Thyroid gland (tissue), 4 donors: ENCODE results near the gene RXFP4. TPM values are rescaled to one million over a fixed set of nuclear protein-coding genes. Genes with fewer than 3 reads are reported as not detected.

ENCODE experiments used
- DNase-seq, 2 donors: peaks; one replicate each; pipeline ENCODE4 v3.0.0-alpha.2; 2019
- H3K27ac ChIP-seq, 3 donors: fragments of 200-600 bp; sonication (generic); 1 replicate in 2 of 3; 2 replicates in 1 of 3; pipeline ENCODE4 v1.5.1; 2016 to 2019; ENCODE audit warnings: mild to moderate bottlenecking in 1 of 3, moderate library complexity in 1 of 3
- H3K27me3 ChIP-seq: fragments of 200-600 bp; sonication (generic); one replicate; pipeline ENCODE4 v1.5.1; 2019
- H3K36me3 ChIP-seq, 2 donors: fragments of 200-600 bp; sonication (generic); one replicate each; pipeline ENCODE4 v1.5.1; 2016 to 2019
- H3K4me1 ChIP-seq, 2 donors: fragments of 200-600 bp; sonication (generic); one replicate each; pipeline ENCODE4 v1.5.1; 2017 to 2019
- H3K4me3 ChIP-seq, 3 donors: fragments of 200-600 bp; sonication (generic); replicated peaks in 1 of 3; 1 replicate in 2 of 3; 2 replicates in 1 of 3; pipeline ENCODE4 v1.5.1; 2016; ENCODE audit warnings: mild to moderate bottlenecking in 1 of 3
- H3K9me3 ChIP-seq: fragments of 200-600 bp; sonication (generic); one replicate; pipeline ENCODE4 v1.5.1; 2017
- CTCF ChIP-seq, 6 experiments: fragments of 200-600 bp in 3 of 6; fragments of 450-650 bp in 3 of 6; sonication (generic) in 3 of 6; IDR thresholded peaks; one replicate each; pipeline ENCODE4 v1.5.1; 2016 to 2019; ENCODE audit warnings: antibody characterized with exemption in 6 of 6, mild to moderate bottlenecking in 2 of 6, inconsistent platforms in 1 of 6, moderate library complexity in 1 of 6
- POLR2A ChIP-seq, 2 donors: fragments of 450-650 bp; IDR thresholded peaks; one replicate each; pipeline ENCODE4 v1.6.1; 2017; ENCODE audit warnings: antibody characterized with exemption in 2 of 2, mild to moderate bottlenecking in 2 of 2, moderate library complexity in 1 of 2
- WGBS, 2 donors: methylation state at CpG; one replicate each; pipeline ENCODE4 v1.1.5; 2017; 5-methylcytosine and 5-hydroxymethylcytosine counted together
- intact Hi-C: fragments of 100-400 bp; cut with DNase I; formaldehyde crosslinking; loops from one replicate; pipeline ENCODE4 v1.15.1; 2023
- total RNA-seq, 4 donors: library from RNA; depleted of rRNA; stranded (reverse); fragments of >200 nt; gene quantifications; one replicate each; pipeline ENCODE4 v1.2.3, GENCODE V29; 2016

Gene RXFP4
- total RNA-seq, 4 donors from 2014 or later, result not detected

DNA sequence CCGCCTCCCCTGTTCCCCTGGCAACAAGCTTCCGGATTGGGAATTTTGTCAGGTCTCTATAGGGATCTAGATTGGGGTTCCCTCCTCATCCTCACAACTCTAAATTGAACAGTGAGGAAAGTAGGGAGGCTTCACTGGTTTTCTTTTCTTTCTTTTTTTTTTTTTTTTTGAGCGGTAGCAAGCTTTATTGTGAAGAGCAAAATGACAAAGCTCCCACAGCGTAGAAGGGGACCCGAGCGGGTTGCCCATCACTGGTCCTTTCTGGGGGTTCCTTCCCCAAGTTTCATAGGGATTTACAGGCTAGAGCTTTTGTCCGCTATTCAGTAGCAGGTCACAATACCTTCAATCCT lies 26.6 kb downstream of the RXFP4 start:
- TF ChIP-seq CTCF (IDR thresholded peaks at IDR 0.05), result no peak
- TF ChIP-seq POLR2A (IDR thresholded peaks at IDR 0.05), result no peak
- H3K4me1 ChIP-seq, result peaks cover 28 to 61% of the 10 kb centered on the region in 2 donors
- intact Hi-C loops, result no loop called here
- no peaks in the 10 kb centered on the region for H3K9me3 ChIP-seq
- peak overlapping the region in 2 of 3 donors; percentile 10 to 76 for H3K27ac ChIP-seq
- no peak for DNase-seq
- no peak overlapping the region for H3K4me3 ChIP-seq
- H3K36me3 ChIP-seq, result peaks cover 34 to 36% of the 10 kb centered on the region in 2 donors
- no peaks in the 10 kb centered on the region for H3K27me3 ChIP-seq
- 76 to 77% methylated on average over 7 of the region's 7 CpGs for WGBS, 2 donors

DNA sequence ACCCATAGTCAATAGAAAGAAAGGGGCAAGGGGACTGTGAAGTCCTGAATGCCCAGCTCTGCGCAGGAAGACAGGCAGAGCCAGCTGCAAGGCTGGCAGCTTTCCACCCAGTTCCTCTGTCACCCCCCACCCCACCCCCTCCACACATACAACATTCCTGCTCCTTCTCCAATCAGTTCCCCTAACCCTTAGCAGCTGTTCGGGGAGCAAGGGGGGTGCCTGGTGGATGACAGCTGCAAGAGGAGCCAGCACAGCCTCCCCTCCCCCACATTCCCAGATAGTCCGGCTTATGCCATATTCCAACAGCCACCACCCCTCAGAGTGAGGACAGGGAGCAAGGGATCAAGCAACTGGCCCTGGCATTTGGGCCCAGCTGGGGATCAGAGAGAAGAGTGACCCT lies 27.2 kb downstream of the RXFP4 start:
- no peak for TF ChIP-seq CTCF (IDR thresholded peaks at IDR 0.05)
- TF ChIP-seq POLR2A (IDR thresholded peaks at IDR 0.05), result no peak
- intact Hi-C loops, result no loop called here
- DNase-seq, result no peak

GRCh38 chr1:155969377-155969791 lies 27.9 kb downstream of the RXFP4 start:
- WGBS, 2 donors, result 80 to 94% methylated on average over 8 to 9 of the region's 9 CpGs
- TF ChIP-seq POLR2A (IDR thresholded peaks at IDR 0.05), result no peak
- peak overlapping the region in 1 of 3 donors; percentile 76 for H3K27ac ChIP-seq
- DNase-seq, result no peak
- no peaks in the 10 kb centered on the region for H3K9me3 ChIP-seq
- H3K36me3 ChIP-seq, result peaks cover 22 to 33% of the 10 kb centered on the region in 2 donors
- H3K27me3 ChIP-seq, result no peaks in the 10 kb centered on the region
- intact Hi-C loops, result no loop called here
- H3K4me1 ChIP-seq, result peaks cover 39 to 73% of the 10 kb centered on the region in 2 donors
- no peak overlapping the region for H3K4me3 ChIP-seq

More for the DNA sequence above, 27.2 kb downstream of the RXFP4 start:
- WGBS, 2 donors, result 80 to 85% methylated on average over 3 of the region's 3 CpGs
- H3K27ac ChIP-seq, result peak overlapping the region in 2 of 3 donors; percentile 10 to 76
- H3K36me3 ChIP-seq, result peaks cover 27 to 36% of the 10 kb centered on the region in 2 donors
- H3K4me1 ChIP-seq, result peaks cover 32 to 66% of the 10 kb centered on the region in 2 donors
- H3K27me3 ChIP-seq, result no peaks in the 10 kb centered on the region
- H3K4me3 ChIP-seq, result no peak overlapping the region
- H3K9me3 ChIP-seq, result no peaks in the 10 kb centered on the region

DNA sequence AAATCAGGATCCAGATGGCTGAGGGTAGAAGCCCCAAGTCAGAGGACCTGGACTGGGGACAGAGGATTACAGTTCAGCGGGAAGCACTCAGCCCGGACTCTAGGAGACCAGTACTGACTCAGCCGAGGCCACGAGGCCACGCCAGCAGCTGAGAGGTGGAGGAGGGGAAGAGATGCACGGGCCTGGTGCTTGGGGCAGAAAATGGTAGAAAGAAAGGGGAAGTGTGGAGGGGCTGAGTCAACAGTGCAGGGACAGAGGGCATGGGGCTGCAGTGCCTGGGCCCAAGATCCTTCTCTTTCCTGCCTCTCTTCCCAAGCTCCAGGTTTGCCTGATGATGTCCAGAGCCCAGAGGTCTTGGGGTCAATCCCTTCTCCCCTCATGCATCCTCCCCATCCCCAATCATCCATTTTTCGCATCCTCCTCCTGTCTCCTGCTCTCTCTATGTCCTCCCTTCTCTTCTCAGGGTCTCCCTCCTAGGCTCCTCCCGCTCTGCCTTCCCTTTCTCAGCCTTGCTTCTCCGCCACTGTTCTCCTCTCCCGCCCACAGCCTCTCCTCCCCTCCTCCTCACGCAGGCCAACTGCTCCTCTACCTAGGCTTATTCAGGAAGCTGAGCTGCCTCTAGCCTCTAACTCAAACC lies 29.2 kb downstream of the RXFP4 start:
- H3K27me3 ChIP-seq, result no peaks in the 10 kb centered on the region
- peaks cover 10 to 21% of the 10 kb centered on the region in 2 donors for H3K36me3 ChIP-seq
- intact Hi-C loops, result no loop called here
- H3K9me3 ChIP-seq, result no peaks in the 10 kb centered on the region
- 49 to 62% methylated on average over 11 of the region's 11 CpGs for WGBS, 2 donors
- no peak for TF ChIP-seq POLR2A (IDR thresholded peaks at IDR 0.05)
- TF ChIP-seq CTCF (IDR thresholded peaks at IDR 0.05), result no peak
- DNase-seq, result peak in 1 of 2 donors; percentile 36
- H3K27ac ChIP-seq, result peak overlapping the region in 2 of 3 donors; percentile 8 to 42
- H3K4me1 ChIP-seq, result peaks cover 52 to 86% of the 10 kb centered on the region in 2 donors
- H3K4me3 ChIP-seq, result no peak overlapping the region

- Histone ChIP-seq H3K27me3 (no peaks in the 10 kb centered on the region), H3K9me3 (no peaks in the 10 kb centered on the region), H3K36me3 (peaks cover 0 to 7% of the 10 kb centered on the region in 2 donors), H3K27ac (peak overlapping the region in 2 of 3 donors; percentile 8 to 96), H3K4me3 (no peak overlapping the region), H3K4me1 (peaks cover 66 to 96% of the 10 kb centered on the region in 2 donors)
- peak; percentile 28 to 42 for DNase-seq
- 63 to 73% methylated on average over 6 to 7 of the region's 9 CpGs for WGBS, 2 donors
- TF ChIP-seq CTCF (IDR thresholded peaks at IDR 0.05), result no peak
- TF ChIP-seq POLR2A (IDR thresholded peaks at IDR 0.05), result no peak
- intact Hi-C loops, result no loop called here
Observed at GRCh38 chr1:155971910-155972809, 30.7 kb downstream of the RXFP4 start.
